ENCODE results near the gene LRRC8C. TPM values are rescaled to one million over a fixed set of nuclear protein-coding genes. Genes with fewer than 3 reads are reported as not detected.

Gene LRRC8C
- total RNA-seq, 2 donors from 2014 or later, result 2.5 to 5.5 TPM

GRCh38 chr1:89611721-89612120 lies 21.2 kb upstream of the LRRC8C start:
- no peak overlapping the region for H3K9ac ChIP-seq (ENCODE audit: extremely low read depth, low read length, poor library complexity, severe bottlenecking)
- no peak overlapping the region for H3K27ac Mint-ChIP-seq

GRCh38 chr1:89613928-89614327 lies 19.0 kb upstream of the LRRC8C start:
- Histone ChIP-seq H3K27ac (ENCODE audit: low read depth, low read length) (no peak overlapping the region), H3K4me3 (ENCODE audit: low read length) (no peak overlapping the region), H3K9ac (ENCODE audit: extremely low read depth, low read length, poor library complexity, severe bottlenecking) (no peak overlapping the region), H3K36me3 (ENCODE audit: control insufficient read depth, insufficient read depth, low read length) (no peaks in the 10 kb centered on the region), H3K9me3 (ENCODE audit: control insufficient read depth, low read length) (peaks cover 19% of the 10 kb centered on the region), H3K4me1 (ENCODE audit: control insufficient read depth, insufficient read depth, low read length) (no peaks in the 10 kb centered on the region), H3K27me3 (ENCODE audit: control insufficient read depth, insufficient read depth, low read length, poor library complexity, severe bottlenecking) (no peaks in the 10 kb centered on the region)
- no peak overlapping the region for H3K4me3 Mint-ChIP-seq
- WGBS, 2 experiments (ENCODE audit: insufficient coverage in 1 of 2, insufficient read length in 1 of 2), result 78 to 81% methylated on average over 7 of the region's 7 CpGs
- H3K27ac Mint-ChIP-seq, result no peak overlapping the region
- H3K27me3 Mint-ChIP-seq (ENCODE audit: insufficient read depth), result no peaks in the 10 kb centered on the region
- H3K36me3 Mint-ChIP-seq (ENCODE audit: low read depth), result peaks cover 7% of the 10 kb centered on the region
- H3K9me3 Mint-ChIP-seq, result peaks cover 8% of the 10 kb centered on the region
- H3K4me1 Mint-ChIP-seq, result no peaks in the 10 kb centered on the region
- DNase-seq, result no peak
- TF ChIP-seq, protein P1, sequence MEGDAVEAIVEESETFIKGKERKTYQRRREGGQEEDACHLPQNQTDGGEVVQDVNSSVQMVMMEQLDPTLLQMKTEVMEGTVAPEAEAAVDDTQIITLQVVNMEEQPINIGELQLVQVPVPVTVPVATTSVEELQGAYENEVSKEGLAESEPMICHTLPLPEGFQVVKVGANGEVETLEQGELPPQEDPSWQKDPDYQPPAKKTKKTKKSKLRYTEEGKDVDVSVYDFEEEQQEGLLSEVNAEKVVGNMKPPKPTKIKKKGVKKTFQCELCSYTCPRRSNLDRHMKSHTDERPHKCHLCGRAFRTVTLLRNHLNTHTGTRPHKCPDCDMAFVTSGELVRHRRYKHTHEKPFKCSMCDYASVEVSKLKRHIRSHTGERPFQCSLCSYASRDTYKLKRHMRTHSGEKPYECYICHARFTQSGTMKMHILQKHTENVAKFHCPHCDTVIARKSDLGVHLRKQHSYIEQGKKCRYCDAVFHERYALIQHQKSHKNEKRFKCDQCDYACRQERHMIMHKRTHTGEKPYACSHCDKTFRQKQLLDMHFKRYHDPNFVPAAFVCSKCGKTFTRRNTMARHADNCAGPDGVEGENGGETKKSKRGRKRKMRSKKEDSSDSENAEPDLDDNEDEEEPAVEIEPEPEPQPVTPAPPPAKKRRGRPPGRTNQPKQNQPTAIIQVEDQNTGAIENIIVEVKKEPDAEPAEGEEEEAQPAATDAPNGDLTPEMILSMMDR (conservative IDR thresholded peaks at IDR 0.05), result no peak

More at GRCh38 chr1:89611721-89612120, 21.2 kb upstream of the LRRC8C start:
- H3K4me3 ChIP-seq (ENCODE audit: low read length), result no peak overlapping the region
- H3K9me3 ChIP-seq (ENCODE audit: control insufficient read depth, low read length), result no peaks in the 10 kb centered on the region
- WGBS, 2 experiments (ENCODE audit: insufficient coverage in 1 of 2, insufficient read length in 1 of 2), result 100% methylated on average over 1 of the region's 1 CpG; no CpG with 5 or more reads in 1 of the 2 experiments
- H3K27ac ChIP-seq (ENCODE audit: low read depth, low read length), result no peak overlapping the region
- no peaks in the 10 kb centered on the region for H3K27me3 ChIP-seq (ENCODE audit: control insufficient read depth, insufficient read depth, low read length, poor library complexity, severe bottlenecking)
- Mint-ChIP-seq H3K27me3 (ENCODE audit: insufficient read depth) (no peaks in the 10 kb centered on the region), H3K4me1 (peaks cover 8% of the 10 kb centered on the region), H3K9me3 (no peaks in the 10 kb centered on the region), H3K4me3 (no peak overlapping the region), H3K36me3 (ENCODE audit: low read depth) (no peaks in the 10 kb centered on the region)
- DNase-seq, result no peak
- no peaks in the 10 kb centered on the region for H3K36me3 ChIP-seq (ENCODE audit: control insufficient read depth, insufficient read depth, low read length)
- TF ChIP-seq, protein P1 (conservative IDR thresholded peaks at IDR 0.05), result no peak
- no peaks in the 10 kb centered on the region for H3K4me1 ChIP-seq (ENCODE audit: control insufficient read depth, insufficient read depth, low read length)

DNA sequence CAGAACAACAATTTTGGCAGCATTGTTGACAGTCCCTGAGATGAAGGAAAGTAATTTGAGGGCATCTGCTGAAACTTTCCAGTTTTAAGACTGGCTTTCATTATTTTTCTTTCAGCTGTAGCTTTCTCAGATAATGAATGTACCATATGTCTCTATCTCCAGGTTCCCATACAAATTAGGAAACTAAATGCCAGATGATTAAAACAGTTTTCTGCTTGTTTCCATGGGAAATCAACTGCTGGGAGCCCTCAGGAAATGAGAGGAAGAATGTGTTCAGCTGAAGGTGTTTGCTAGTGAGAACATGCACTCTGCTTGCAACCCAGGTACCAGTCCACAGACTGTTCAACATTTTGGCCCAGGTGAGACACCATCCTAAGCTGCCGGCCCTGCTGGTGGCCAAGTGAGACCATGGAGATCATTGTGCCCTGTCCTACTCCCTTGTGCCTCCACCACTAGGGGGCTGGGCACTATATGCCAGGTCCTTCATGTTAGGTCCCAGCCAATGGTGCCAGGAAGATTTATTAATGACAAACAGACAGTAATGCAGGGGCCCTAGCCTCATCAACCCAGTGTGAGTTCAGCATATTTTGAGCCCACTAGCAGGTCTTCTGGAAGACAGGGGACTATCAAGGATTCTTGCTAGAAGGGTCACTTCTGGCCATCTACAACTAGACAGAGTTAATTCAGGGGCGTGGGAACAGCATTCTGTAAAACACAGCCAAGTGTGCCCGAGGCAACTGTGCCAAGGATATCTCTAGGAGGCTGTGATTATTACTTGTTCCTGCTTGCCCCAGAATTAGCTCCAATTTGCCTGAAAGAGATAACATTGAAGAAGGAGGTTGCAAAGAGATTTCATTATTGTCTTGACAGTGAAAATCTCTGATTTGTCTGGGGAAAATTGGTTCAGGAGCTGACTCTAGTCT lies 17.0 kb upstream of the LRRC8C start:
- no peak overlapping the region for H3K27ac Mint-ChIP-seq
- peak; percentile 66 for DNase-seq
- Histone ChIP-seq H3K36me3 (ENCODE audit: control insufficient read depth, insufficient read depth, low read length) (no peaks in the 10 kb centered on the region), H3K27me3 (ENCODE audit: control insufficient read depth, insufficient read depth, low read length, poor library complexity, severe bottlenecking) (no peaks in the 10 kb centered on the region), H3K9ac (ENCODE audit: extremely low read depth, low read length, poor library complexity, severe bottlenecking) (no peak overlapping the region), H3K4me1 (ENCODE audit: control insufficient read depth, insufficient read depth, low read length) (no peaks in the 10 kb centered on the region), H3K9me3 (ENCODE audit: control insufficient read depth, low read length) (peaks cover 20% of the 10 kb centered on the region), H3K4me3 (ENCODE audit: low read length) (no peak overlapping the region), H3K27ac (ENCODE audit: low read depth, low read length) (no peak overlapping the region)
- no peaks in the 10 kb centered on the region for H3K27me3 Mint-ChIP-seq (ENCODE audit: insufficient read depth)
- no peak overlapping the region for H3K4me3 Mint-ChIP-seq
- TF ChIP-seq, protein P1 (conservative IDR thresholded peaks at IDR 0.05), result peak; percentile 75
- H3K4me1 Mint-ChIP-seq, result no peaks in the 10 kb centered on the region
- peaks cover 7% of the 10 kb centered on the region for H3K36me3 Mint-ChIP-seq (ENCODE audit: low read depth)
- H3K9me3 Mint-ChIP-seq, result peaks cover 8% of the 10 kb centered on the region
- 91 to 97% methylated on average over 3 of the region's 3 CpGs for WGBS, 2 experiments (ENCODE audit: insufficient coverage in 1 of 2, insufficient read length in 1 of 2)
